CD4-positive, alpha-beta T cell treated with Interleukin-6 at 100 ng/mL for 8 hours (primary cell): ENCODE data around the gene ACAT1.
"Not testable (repeated sequence)": the region's sequence is repeated elsewhere in the genome, so short reads cannot be mapped to it uniquely, and the experiment has no call there.

ENCODE experiments used
- DNase-seq: peaks from one replicate; pipeline ENCODE4 v3.0.0-alpha.2; 2020; ENCODE audit warnings: mixed read lengths, low spot score

The ACAT1 gene

GRCh38 chr11:108121274-108122155 lies at the start of gene ACAT1:
Gene ACAT1, plus strand, starts transcription at chr11:108121567. Its CDS starts 40 bp downstream, at chr11:108121607.
- peak; percentile 93 for DNase-seq

DNA sequence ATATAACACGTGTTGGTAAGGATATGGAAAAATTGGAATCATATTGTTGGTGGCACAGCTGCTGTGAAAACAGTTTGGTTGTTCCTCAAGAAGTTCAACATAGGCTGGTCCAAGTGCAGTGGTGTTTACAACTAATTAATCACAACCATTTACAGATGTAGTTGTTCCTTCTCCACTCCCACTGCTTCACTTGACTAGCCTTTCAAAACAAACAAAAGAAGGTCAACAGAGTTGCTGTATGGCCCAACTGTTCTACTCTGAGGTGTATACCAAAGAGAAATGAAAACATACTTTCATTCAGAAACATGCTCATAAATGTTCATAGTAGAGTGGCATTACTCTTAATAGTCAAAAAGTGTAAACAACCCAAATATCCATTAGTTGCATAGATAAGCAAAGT lies 36.6 kb upstream of the ACAT1 start:
- DNase-seq: no peak

- no peak for DNase-seq
Observed at GRCh38 chr11:108085672-108086071, 35.7 kb upstream of the ACAT1 start.

DNA sequence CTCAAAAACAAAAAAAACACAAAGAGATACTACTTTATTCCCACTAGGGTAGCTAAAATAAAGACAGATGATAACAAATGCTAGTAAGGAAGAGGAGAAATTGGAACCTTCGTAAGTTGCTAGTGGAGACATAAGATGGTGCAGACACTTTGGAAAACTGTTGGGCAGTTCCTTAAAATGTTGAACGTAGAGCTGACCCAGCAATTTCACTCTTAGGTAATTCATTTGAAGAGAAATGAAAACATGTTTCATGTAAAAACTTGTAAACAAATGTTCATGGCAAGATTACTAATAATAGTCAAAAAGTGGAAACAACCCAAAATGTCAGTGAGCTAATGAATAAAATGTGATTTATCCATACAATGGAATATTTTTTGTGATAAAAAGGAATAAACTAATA lies 29.2 kb upstream of the ACAT1 start:
- no peak for DNase-seq

DNA sequence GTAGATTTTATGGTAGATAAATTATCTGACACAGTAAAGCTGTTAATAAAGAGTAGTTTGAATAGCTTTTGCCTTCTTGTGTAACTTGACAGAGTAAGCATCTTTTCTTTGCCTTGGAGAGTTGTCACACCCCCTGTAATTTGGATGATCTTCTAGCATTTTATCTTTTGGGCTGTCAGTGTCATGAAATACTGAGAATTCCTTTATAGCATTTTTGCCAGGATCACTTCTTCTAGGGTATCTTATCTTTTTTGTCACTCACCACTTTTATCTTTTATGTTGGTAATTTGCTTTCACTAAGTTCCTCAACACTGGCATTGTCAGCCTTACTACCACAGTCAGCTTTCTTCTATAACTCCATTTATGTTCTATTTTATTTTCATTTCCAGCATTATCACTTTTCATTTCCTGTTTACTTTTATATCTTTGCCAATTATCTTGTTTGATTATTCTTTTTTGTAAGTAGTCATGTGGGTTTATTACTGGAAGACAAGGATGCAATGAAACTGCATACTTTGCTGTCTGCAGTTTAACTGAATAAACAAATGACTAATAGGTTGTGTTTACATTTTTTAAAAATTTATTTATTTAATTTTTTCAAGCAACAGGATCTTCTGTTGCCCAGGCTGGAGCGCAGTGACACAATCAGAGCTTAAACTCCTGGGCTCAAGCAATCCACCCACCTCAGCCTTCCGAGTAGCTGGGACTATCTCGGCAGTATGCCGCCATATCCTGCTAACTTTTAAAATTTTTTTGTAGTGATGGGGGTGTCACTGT lies 28.1 kb upstream of the ACAT1 start:
- no peak for DNase-seq

DNA sequence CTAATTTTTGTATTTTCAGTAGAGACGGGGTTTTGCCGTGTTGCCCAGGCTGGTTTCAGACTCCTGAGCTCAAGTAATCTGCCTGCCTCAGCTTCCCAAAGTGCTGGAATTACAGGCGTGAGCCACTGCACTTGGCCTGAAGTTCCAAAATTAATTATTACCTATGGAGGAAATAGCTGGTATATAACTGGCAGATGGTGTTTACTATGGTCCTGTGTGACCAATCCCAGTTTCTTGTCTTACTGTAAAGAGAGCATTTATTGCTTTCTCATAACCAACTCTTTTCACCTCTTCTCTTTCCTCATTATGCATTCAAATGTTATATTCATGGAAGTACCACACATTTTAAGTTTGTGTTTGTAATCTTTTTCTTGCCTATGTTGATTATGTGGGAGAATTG lies 24.2 kb upstream of the ACAT1 start:
- DNase-seq: no peak

GRCh38 chr11:108101090-108101775 lies 20.1 kb upstream of the ACAT1 start:
- no peak for DNase-seq

GRCh38 chr11:108111126-108111525 lies 10.2 kb upstream of the ACAT1 start:
- DNase-seq: no peak

DNA sequence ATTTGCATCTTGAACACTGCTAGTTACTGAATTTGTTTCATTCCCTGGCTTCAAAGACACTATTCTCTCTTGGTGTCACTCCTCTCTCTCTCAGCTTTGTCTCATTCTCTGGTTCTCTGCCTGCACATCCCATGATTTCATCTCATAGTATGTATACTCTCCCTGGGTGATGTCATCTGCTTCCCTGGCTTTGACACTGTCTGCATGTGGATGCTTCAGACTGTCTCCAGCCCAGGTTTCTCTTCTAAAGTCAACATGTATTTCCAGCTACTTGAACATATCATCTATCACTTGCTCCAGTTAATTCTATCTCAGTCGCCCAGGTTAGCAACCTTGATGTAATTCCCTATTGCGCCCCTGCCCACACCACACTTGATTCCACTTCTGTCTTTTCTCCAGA lies 9.3 kb upstream of the ACAT1 start:
- DNase-seq: no peak

DNA sequence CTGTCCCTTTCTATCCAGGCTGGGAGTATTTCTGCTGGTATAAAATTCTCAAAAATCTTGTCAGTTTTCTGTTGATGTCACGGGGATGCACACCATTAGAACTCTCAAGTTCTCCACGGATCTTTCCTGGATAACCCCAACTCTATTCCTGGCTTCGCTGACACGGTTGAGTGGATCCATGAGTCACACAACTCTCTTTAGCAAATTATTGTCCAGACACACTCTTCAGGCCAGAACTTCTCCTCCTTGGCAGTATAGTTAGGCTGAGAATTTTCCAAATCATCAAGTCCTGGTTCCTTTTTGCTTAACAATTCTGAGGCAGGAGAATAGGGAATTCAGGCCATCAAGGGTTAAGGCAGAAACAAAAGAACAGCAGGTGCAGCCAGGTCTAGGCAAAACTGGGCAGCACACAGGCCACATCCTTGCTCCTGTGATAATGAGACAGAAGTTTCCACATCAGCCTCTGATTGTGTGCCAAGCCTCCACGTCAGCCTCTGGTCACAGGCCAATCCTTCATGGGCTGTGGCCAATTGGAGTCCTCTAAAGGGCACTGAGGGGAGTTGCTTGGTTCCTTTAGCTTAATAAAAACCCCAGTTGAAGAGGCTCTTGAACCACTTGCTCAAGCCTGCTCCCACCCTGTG lies 5.7 kb upstream of the ACAT1 start:
- no peak for DNase-seq

GRCh38 chr11:108117746-108118371 lies 3.5 kb upstream of the ACAT1 start:
- peak; percentile 5 for DNase-seq

DNA sequence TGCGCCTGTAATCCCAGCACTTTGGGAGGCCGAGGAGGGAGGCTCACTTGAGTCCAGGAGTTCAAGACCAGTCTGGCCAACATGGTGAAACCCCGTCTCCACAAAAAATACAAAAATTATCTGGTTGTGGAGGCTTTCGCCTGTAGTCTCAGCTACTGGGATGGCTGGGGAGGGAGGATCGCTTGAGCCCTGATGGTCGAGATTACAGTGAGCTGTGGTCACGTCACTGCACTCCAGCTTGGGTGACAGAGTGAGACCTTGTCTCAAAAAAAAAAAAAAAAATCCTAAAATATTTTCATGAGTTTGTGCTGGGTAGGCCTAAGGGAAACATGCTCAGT lies 462 bp upstream of the ACAT1 start:
- DNase-seq: not testable (repeated sequence)

GRCh38 chr11:108122166-108122628 lies 830 bp downstream of the ACAT1 start:
- no peak for DNase-seq

- DNase-seq: no peak
Observed at GRCh38 chr11:108125096-108125495, 3.7 kb downstream of the ACAT1 start.

GRCh38 chr11:108128772-108129171 lies 7.4 kb downstream of the ACAT1 start:
- no peak for DNase-seq

GRCh38 chr11:108131993-108132392 lies 10.6 kb downstream of the ACAT1 start:
- DNase-seq: no peak

- not testable (repeated sequence) for DNase-seq
Observed at GRCh38 chr11:108132993-108133538, 11.7 kb downstream of the ACAT1 start.

DNA sequence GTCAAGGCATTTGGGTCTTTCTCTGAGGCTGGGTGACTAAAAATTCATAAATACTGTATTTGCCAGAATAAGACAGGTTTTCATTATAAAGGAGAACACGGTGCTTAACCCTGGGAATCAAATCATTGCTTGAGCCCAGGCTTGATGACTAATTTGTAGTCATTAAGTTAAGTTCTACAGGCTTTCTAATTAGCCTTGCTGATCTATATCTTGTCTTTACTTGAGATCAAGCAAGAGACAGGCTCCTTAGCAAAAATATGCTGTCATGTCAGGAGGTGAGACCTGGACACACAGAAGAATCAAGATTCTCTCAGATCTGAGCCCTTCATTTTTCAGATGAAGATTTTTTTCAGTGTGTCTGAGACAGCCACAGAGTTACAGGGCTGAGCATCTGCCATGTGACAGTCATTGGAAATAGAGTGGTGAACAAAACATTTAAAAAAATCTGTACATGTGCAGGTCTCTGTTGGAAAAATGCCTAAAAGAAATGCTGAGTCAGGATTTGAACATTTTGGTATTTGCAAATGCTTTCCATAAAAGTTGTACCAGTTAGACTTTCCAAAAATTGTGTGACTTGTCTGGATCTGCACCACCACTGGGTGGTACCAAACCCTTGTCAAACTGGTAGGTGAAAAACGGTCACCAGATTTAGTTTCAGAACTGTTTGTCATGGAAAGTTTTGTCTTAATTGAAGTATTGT lies 14.6 kb downstream of the ACAT1 start:
- DNase-seq: peak; percentile 8

GRCh38 chr11:108137212-108137611 lies 15.8 kb downstream of the ACAT1 start:
- DNase-seq: no peak

GRCh38 chr11:108142304-108142703 lies 20.9 kb downstream of the ACAT1 start:
- DNase-seq: no peak

GRCh38 chr11:108144615-108145014 lies 23.2 kb downstream of the ACAT1 start:
- no peak for DNase-seq
